Neural crest cell (in vitro differentiated cells): Measurements from ENCODE around the gene CDK6. TPM values are rescaled to one million over a fixed set of nuclear protein-coding genes. Genes with fewer than 3 reads are reported as not detected.
A peak's percentile ranks its signal among the peaks of the same experiment; 100 is the strongest.

Experiments
- DNase-seq: peaks from one replicate; pipeline ENCODE4 v3.0.0; 2021; ENCODE audit warnings: low read depth, mixed read lengths, low spot score
- H3K27ac Mint-ChIP-seq: one replicate; pipeline ENCODE4 v1.8.0; 2021; ENCODE audit warnings: mild to moderate bottlenecking, mixed read lengths; ENCODE audit not compliant: unreplicated experiment
- H3K27me3 Mint-ChIP-seq: 2 replicates; pipeline ENCODE4 v1.8.0; 2021; ENCODE audit warnings: low read depth, mild to moderate bottlenecking, mixed read lengths
- H3K36me3 Mint-ChIP-seq: 2 replicates; pipeline ENCODE4 v1.8.0; 2021; ENCODE audit warnings: low read depth, mild to moderate bottlenecking, mixed read lengths
- H3K4me1 Mint-ChIP-seq: 2 replicates; pipeline ENCODE4 v1.8.0; 2021; ENCODE audit warnings: mixed read lengths
- H3K4me3 Mint-ChIP-seq: one replicate; pipeline ENCODE4 v1.8.0; 2021; ENCODE audit warnings: mild to moderate bottlenecking, mixed read lengths
- H3K9me3 Mint-ChIP-seq: 2 replicates; pipeline ENCODE4 v1.8.0; 2021; ENCODE audit warnings: mixed read lengths
- CTCF ChIP-seq: fragments of 200-600 bp; sonication (generic); conservative IDR thresholded peaks from 2 replicates; pipeline ENCODE4 v1.5.0; 2021; ENCODE audit warnings: antibody characterized with exemption, mild to moderate bottlenecking
- total RNA-seq: library from RNA; stranded (reverse); gene quantifications from 2 replicates; pipeline ENCODE4 v1.2.1, GENCODE V29; 2021

The CDK6 gene
- total RNA-seq, 1 donor from 2014 or later, result 42.9 TPM

- no peak for DNase-seq
- Mint-ChIP-seq H3K27ac (no peak overlapping the region), H3K4me1 (peaks cover 16% of the 10 kb centered on the region), H3K4me3 (no peak overlapping the region), H3K36me3 (no peaks in the 10 kb centered on the region), H3K27me3 (peaks cover 64% of the 10 kb centered on the region), H3K9me3 (no peaks in the 10 kb centered on the region)
- no peak for TF ChIP-seq CTCF
Observed at GRCh38 chr7:92839901-92840300, 3.5 kb upstream of the CDK6 start.

GRCh38 chr7:92838934-92839333, 2.6 kb upstream of the CDK6 start:
- H3K36me3 Mint-ChIP-seq, result no peaks in the 10 kb centered on the region

GRCh38 chr7:92837000-92837749, 802 bp upstream of the CDK6 start:
- peaks cover 29% of the 10 kb centered on the region for H3K4me1 Mint-ChIP-seq
- no peaks in the 10 kb centered on the region for H3K9me3 Mint-ChIP-seq
- peak overlapping the region; percentile 95 for H3K4me3 Mint-ChIP-seq
- DNase-seq, result no peak
- TF ChIP-seq CTCF, result no peak
- no peaks in the 10 kb centered on the region for H3K36me3 Mint-ChIP-seq
- H3K27me3 Mint-ChIP-seq, result peaks cover 53% of the 10 kb centered on the region
- H3K27ac Mint-ChIP-seq, result peak overlapping the region; percentile 78

More at GRCh38 chr7:92838934-92839333, 2.6 kb upstream of the CDK6 start:
- DNase-seq, result no peak
- TF ChIP-seq CTCF, result no peak
- Mint-ChIP-seq H3K27ac (no peak overlapping the region), H3K9me3 (no peaks in the 10 kb centered on the region), H3K27me3 (peaks cover 66% of the 10 kb centered on the region), H3K4me1 (peaks cover 20% of the 10 kb centered on the region), H3K4me3 (peak overlapping the region; percentile 77)

- Mint-ChIP-seq H3K9me3 (no peaks in the 10 kb centered on the region), H3K27me3 (peaks cover 44% of the 10 kb centered on the region), H3K4me1 (peaks cover 41% of the 10 kb centered on the region), H3K36me3 (no peaks in the 10 kb centered on the region), H3K4me3 (peak overlapping the region; percentile 92), H3K27ac (peak overlapping the region; percentile 17)
- TF ChIP-seq CTCF, result no peak
- DNase-seq, result no peak
Observed at GRCh38 chr7:92835851-92836488, 403 bp downstream of the CDK6 start.

GRCh38 chr7:92835261-92835850, 1.0 kb downstream of the CDK6 start:
- no peak for TF ChIP-seq CTCF
- H3K4me1 Mint-ChIP-seq, result peaks cover 47% of the 10 kb centered on the region
- H3K27ac Mint-ChIP-seq, result no peak overlapping the region
- H3K36me3 Mint-ChIP-seq, result no peaks in the 10 kb centered on the region
- peak overlapping the region; percentile 92 for H3K4me3 Mint-ChIP-seq
- H3K9me3 Mint-ChIP-seq, result no peaks in the 10 kb centered on the region
- DNase-seq, result peak; percentile 65
- H3K27me3 Mint-ChIP-seq, result peaks cover 38% of the 10 kb centered on the region
